PC-3 (cell line): ENCODE measurements around the gene CYTH4. TPM values are rescaled to one million over a fixed set of nuclear protein-coding genes. Genes with fewer than 3 reads are reported as not detected.

Experiments used
- ATAC-seq: fragments of 200-7000 bp; cut with Tn5 transposase; 2 replicates; pipeline ENCODE4 v1.9.1; 2020; ENCODE audit warnings: mild to moderate bottlenecking, moderate library complexity
- BruUV-seq: library from RNA; stranded (reverse); fragments of 400-500 nt; replicated peaks from 2 replicates; lab custom pipeline; 2021; lab: Mats Ljungman, UMichigan
- CTCF ChIA-PET: fragments of 300-600 bp; sonication (Branson Sonifier 250); formaldehyde crosslinking; loops from one replicate; lab custom pipeline; 2022; ENCODE audit warnings: antibody characterized with exemption; lab: Charles Lee
- POLR2A ChIA-PET: fragments of 300-600 bp; sonication (Branson Sonifier 250); formaldehyde crosslinking; loops from one replicate; lab custom pipeline; 2022; ENCODE audit warnings: antibody characterized with exemption; ENCODE audit not compliant: unreplicated experiment; lab: Charles Lee
- DNase-seq: peaks from one replicate; pipeline ENCODE4 v3.0.0-alpha.2; 2015
- H2AFZ ChIP-seq: fragments of 300-600 bp; sonication (generic); 2 replicates; pipeline ENCODE4 v1.6.0; 2016; ENCODE audit warnings: antibody characterized with exemption, low read length
- H3F3A ChIP-seq: fragments of 300-600 bp; sonication (generic); one replicate; pipeline ENCODE4 v1.6.0; 2017; ENCODE audit warnings: antibody characterized with exemption, low read length, control low read depth, mild to moderate bottlenecking; ENCODE audit not compliant: unreplicated experiment
- H3K27ac ChIP-seq: fragments of 300-600 bp; sonication (generic); 2 replicates; pipeline ENCODE4 v1.5.1; 2016; ENCODE audit warnings: mild to moderate bottlenecking, low read length
- H3K27me3 ChIP-seq: fragments of 300-600 bp; sonication (generic); 2 replicates; pipeline ENCODE4 v1.6.1; 2016; ENCODE audit warnings: low read length, mixed read lengths
- H3K36me3 ChIP-seq: fragments of 300-600 bp; sonication (generic); 2 replicates; pipeline ENCODE4 v1.6.1; 2016; ENCODE audit warnings: low read depth, mixed run types, low read length, mixed read lengths
- H3K4me1 ChIP-seq: fragments of 300-600 bp; sonication (generic); 2 replicates; pipeline ENCODE4 v1.5.1; 2016; ENCODE audit warnings: low read length; ENCODE audit not compliant: insufficient read depth
- H3K4me2 ChIP-seq: fragments of 300-600 bp; sonication (generic); 2 replicates; pipeline ENCODE4 v1.6.0; 2016; ENCODE audit warnings: low read length
- H3K4me3 ChIP-seq: fragments of 300-600 bp; sonication (generic); 2 replicates; pipeline ENCODE4 v1.5.1; 2016; ENCODE audit warnings: mild to moderate bottlenecking, low read length, mixed read lengths
- H3K79me2 ChIP-seq: fragments of 300-600 bp; sonication (generic); 2 replicates; pipeline ENCODE4 v1.6.1; 2017; ENCODE audit warnings: low read length, mixed read lengths
- H3K9ac ChIP-seq: fragments of 300-600 bp; sonication (generic); 2 replicates; pipeline ENCODE4 v1.6.0; 2016; ENCODE audit warnings: mild to moderate bottlenecking, low read length
- H3K9me2 ChIP-seq: fragments of 300-600 bp; sonication (generic); replicated peaks from 2 replicates; pipeline ENCODE4 v1.6.1; 2016; ENCODE audit warnings: mixed run types, low read length, mixed read lengths
- H3K9me3 ChIP-seq: fragments of 300-600 bp; sonication (generic); 2 replicates; pipeline ENCODE4 v1.6.1; 2016; ENCODE audit warnings: low read length, mixed read lengths
- H4K20me1 ChIP-seq: fragments of 300-600 bp; sonication (generic); 2 replicates; pipeline ENCODE4 v1.6.1; 2016; ENCODE audit warnings: low read length, mixed read lengths
- EZH2 ChIP-seq: fragments of 300-600 bp; sonication (generic); IDR thresholded peaks from one replicate; pipeline ENCODE4 v1.6.1; 2017; ENCODE audit warnings: antibody characterized with exemption, mild to moderate bottlenecking, low read length; ENCODE audit not compliant: unreplicated experiment
- EZH2phosphoT487 ChIP-seq: fragments of 300-600 bp; sonication (generic); IDR thresholded peaks from 2 replicates; pipeline ENCODE4 v1.6.1; 2018; ENCODE audit warnings: mild to moderate bottlenecking, antibody characterized with exemption, low read length, borderline replicate concordance
- intact Hi-C: fragments of 100-400 bp; cut with micrococcal nuclease; formaldehyde crosslinking; loops from 2 replicates; pipeline ENCODE4 v1.9.0; 2023
- total RNA-seq: library from RNA; depleted of rRNA; stranded (reverse); fragments of >200 nt; gene quantifications from 2 replicates; pipeline ENCODE4 v1.2.3, GENCODE V29; 2014
- TF ChIP-seq, protein P1 (sequence below): fragments of 300-600 bp; sonication (generic); conservative IDR thresholded peaks from 2 replicates; pipeline ENCODE4 v1.5.1; 2017; ENCODE audit warnings: antibody characterized with exemption, low read depth, mild to moderate bottlenecking, low read length

The CYTH4 gene
- total RNA-seq, 1 experiment from 2014 or later: 1.9 TPM

DNA sequence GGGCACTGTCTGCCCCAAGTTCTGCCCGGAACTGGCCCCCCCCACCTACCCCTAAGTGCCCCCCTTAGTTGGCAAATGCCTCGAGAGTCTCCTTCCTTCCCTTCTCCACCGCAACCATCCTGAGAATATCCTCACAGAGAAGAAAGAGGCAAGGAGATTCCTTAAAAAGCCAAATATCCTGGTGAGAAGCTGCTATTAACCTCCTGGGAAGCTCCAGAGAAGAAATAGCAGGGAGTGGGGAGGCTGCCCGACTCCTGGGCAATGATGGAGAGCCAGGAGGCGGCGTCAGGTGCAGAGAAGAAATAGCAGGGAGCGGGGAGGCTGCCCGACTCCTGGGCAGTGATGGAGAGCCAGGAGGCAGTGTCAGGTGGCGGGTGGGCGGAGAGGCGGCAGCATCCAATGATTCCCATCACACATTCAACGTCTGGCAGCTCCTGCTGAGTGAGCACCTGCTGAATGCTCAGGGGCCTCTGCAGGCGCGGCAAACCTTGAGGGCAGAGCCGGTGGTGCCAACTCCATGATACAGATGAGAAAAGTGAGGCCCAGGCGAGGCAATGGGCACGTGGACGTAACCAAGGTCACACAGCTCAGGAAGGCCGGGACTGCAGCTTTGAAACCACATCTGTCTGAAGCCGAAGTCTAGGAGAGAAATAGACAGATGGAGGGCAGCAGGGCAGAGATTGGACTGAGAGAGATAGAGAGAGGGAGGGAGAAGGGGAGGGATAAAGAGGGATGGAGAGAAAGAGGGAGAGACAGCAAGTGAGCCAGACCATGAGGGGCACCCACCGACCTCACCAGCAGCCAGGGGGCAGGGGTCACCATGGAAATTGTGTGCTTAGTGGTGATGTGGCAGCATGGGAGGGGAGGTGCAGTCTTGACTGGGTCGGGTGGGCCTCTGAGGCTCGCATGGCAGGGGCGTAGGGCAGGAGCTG, 58.3 kb downstream of the CYTH4 start:
- H3K27ac ChIP-seq: no peak overlapping the region
- no peaks in the 10 kb centered on the region for H3K9me2 ChIP-seq
- H2AFZ ChIP-seq: no peak overlapping the region
- no peaks in the 10 kb centered on the region for H3K9me3 ChIP-seq
- TF ChIP-seq EZH2: no peak
- no peak overlapping the region for H3K4me2 ChIP-seq
- no peak overlapping the region for H3K4me3 ChIP-seq
- H3K36me3 ChIP-seq: no peaks in the 10 kb centered on the region
- H4K20me1 ChIP-seq: no peaks in the 10 kb centered on the region
- H3K79me2 ChIP-seq: no peaks in the 10 kb centered on the region
- CTCF ChIA-PET: interaction anchor here (1.0 kb wide), 1 partner anchor 143 kb away, joined by 3 read pairs; no protein-coding TSS in a partner anchor
- H3K4me1 ChIP-seq: peaks cover 28% of the 10 kb centered on the region
- POLR2A ChIA-PET: no interaction called here
- ATAC-seq (no peak), DNase-seq (peak; percentile 0)
- no peak overlapping the region for H3K9ac ChIP-seq
- no peaks in the 10 kb centered on the region for H3F3A ChIP-seq
- no TSS peak for BruUV-seq
- no peaks in the 10 kb centered on the region for H3K27me3 ChIP-seq
- intact Hi-C loops: no loop called here

DNA sequence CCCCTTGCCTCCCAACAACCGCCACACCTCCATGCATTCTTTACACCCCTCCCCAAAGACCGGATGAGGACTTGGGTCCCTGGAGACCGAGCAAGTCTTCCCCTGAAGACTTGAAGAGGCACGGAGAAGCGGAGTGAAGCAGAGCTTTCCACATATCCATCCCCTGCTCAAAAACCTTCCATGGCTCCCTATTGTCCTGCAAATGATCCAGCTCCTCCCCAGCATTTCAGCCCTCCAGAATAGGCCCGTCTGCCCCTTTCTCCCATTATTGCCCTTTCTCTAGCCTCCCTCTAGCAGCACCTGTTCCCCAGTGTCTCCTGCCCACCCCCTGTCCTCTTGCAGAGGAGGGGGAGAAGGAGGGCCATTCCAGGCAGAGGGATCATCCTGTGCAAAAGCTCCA, 59.8 kb downstream of the CYTH4 start:
- Histone ChIP-seq H3K4me1 (peaks cover 14% of the 10 kb centered on the region), H3K79me2 (no peaks in the 10 kb centered on the region), H3K36me3 (no peaks in the 10 kb centered on the region), H3F3A (no peaks in the 10 kb centered on the region), H3K4me2 (no peak overlapping the region), H3K9me2 (no peaks in the 10 kb centered on the region), H3K4me3 (no peak overlapping the region), H3K9me3 (no peaks in the 10 kb centered on the region), H3K27me3 (no peaks in the 10 kb centered on the region), H4K20me1 (no peaks in the 10 kb centered on the region), H3K9ac (no peak overlapping the region), H3K27ac (no peak overlapping the region), H2AFZ (no peak overlapping the region)
- ATAC-seq (no peak), DNase-seq (no peak)
- TF ChIP-seq EZH2 (no peak), EZH2phosphoT487 (no peak)
- TF ChIP-seq, protein P1, sequence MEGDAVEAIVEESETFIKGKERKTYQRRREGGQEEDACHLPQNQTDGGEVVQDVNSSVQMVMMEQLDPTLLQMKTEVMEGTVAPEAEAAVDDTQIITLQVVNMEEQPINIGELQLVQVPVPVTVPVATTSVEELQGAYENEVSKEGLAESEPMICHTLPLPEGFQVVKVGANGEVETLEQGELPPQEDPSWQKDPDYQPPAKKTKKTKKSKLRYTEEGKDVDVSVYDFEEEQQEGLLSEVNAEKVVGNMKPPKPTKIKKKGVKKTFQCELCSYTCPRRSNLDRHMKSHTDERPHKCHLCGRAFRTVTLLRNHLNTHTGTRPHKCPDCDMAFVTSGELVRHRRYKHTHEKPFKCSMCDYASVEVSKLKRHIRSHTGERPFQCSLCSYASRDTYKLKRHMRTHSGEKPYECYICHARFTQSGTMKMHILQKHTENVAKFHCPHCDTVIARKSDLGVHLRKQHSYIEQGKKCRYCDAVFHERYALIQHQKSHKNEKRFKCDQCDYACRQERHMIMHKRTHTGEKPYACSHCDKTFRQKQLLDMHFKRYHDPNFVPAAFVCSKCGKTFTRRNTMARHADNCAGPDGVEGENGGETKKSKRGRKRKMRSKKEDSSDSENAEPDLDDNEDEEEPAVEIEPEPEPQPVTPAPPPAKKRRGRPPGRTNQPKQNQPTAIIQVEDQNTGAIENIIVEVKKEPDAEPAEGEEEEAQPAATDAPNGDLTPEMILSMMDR: no peak
- intact Hi-C loops: no loop called here
- ChIA-PET CTCF (no interaction called here), POLR2A (no interaction called here)
- BruUV-seq: no TSS peak

DNA sequence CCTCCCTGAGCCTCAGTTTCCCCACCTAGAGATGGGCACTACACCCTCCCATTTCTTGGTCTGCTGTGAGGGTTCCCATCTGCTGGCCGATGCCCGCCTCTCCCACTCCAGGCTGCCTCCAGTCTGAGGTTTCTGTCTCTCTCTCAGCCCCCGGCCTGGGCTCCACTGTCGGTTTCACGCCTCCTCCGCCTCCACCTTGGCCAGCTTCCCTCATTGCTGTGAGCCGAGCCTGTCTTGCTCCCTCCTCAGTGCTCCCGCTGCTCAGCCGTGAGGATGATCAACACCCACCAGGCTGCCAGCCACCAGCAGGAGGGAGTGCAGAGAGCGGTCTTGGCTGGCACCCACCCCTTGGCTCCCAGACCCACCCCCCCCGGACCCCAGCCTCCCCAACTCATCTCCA, 61.0 kb downstream of the CYTH4 start:
- no peak overlapping the region for H3K27ac ChIP-seq
- TF ChIP-seq, protein P1: no peak
- no peak for TF ChIP-seq EZH2
- no peak for TF ChIP-seq EZH2phosphoT487
- H3K9me3 ChIP-seq: no peaks in the 10 kb centered on the region
- H3K4me2 ChIP-seq: no peak overlapping the region
- H3K36me3 ChIP-seq: no peaks in the 10 kb centered on the region
- ATAC-seq: no peak
- H4K20me1 ChIP-seq: no peaks in the 10 kb centered on the region
- H3K79me2 ChIP-seq: no peaks in the 10 kb centered on the region
- H3K4me3 ChIP-seq: no peak overlapping the region
- intact Hi-C loops: no loop called here
- CTCF ChIA-PET: no interaction called here
- no peak overlapping the region for H2AFZ ChIP-seq
- peaks cover under 1% of the 10 kb centered on the region; the same call in 1 of the 2 replicates for H3K4me1 ChIP-seq
- no peaks in the 10 kb centered on the region for H3K9me2 ChIP-seq
- no peak for DNase-seq
- no peaks in the 10 kb centered on the region for H3F3A ChIP-seq
- POLR2A ChIA-PET: no interaction called here
- H3K27me3 ChIP-seq: no peaks in the 10 kb centered on the region
- no peak overlapping the region for H3K9ac ChIP-seq
- BruUV-seq: no TSS peak
